ENCODE results near the gene XRCC4.

- TF ChIP-seq CTCF (IDR thresholded peaks at IDR 0.05; ENCODE audit: low read depth, low read length, missing input control) (no peak), FOXA1 (IDR thresholded peaks at IDR 0.05) (no peak), YY1 (IDR thresholded peaks at IDR 0.05) (no peak), RAD21 (IDR thresholded peaks at IDR 0.05) (no peak), JUND (IDR thresholded peaks at IDR 0.05) (no peak), EGR1 (IDR thresholded peaks at IDR 0.05; ENCODE audit: low read depth in 2 of 2) (no peak), TAF1 (conservative IDR thresholded peaks at IDR 0.05) (no peak)
- TF ChIP-seq, protein P1, sequence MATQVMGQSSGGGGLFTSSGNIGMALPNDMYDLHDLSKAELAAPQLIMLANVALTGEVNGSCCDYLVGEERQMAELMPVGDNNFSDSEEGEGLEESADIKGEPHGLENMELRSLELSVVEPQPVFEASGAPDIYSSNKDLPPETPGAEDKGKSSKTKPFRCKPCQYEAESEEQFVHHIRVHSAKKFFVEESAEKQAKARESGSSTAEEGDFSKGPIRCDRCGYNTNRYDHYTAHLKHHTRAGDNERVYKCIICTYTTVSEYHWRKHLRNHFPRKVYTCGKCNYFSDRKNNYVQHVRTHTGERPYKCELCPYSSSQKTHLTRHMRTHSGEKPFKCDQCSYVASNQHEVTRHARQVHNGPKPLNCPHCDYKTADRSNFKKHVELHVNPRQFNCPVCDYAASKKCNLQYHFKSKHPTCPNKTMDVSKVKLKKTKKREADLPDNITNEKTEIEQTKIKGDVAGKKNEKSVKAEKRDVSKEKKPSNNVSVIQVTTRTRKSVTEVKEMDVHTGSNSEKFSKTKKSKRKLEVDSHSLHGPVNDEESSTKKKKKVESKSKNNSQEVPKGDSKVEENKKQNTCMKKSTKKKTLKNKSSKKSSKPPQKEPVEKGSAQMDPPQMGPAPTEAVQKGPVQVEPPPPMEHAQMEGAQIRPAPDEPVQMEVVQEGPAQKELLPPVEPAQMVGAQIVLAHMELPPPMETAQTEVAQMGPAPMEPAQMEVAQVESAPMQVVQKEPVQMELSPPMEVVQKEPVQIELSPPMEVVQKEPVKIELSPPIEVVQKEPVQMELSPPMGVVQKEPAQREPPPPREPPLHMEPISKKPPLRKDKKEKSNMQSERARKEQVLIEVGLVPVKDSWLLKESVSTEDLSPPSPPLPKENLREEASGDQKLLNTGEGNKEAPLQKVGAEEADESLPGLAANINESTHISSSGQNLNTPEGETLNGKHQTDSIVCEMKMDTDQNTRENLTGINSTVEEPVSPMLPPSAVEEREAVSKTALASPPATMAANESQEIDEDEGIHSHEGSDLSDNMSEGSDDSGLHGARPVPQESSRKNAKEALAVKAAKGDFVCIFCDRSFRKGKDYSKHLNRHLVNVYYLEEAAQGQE (IDR thresholded peaks at IDR 0.05), result no peak
- TF ChIP-seq, protein P2, sequence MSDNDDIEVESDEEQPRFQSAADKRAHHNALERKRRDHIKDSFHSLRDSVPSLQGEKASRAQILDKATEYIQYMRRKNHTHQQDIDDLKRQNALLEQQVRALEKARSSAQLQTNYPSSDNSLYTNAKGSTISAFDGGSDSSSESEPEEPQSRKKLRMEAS (IDR thresholded peaks at IDR 0.05), result no peak
Observed at GRCh38 chr5:83313436-83313835, 236.1 kb downstream of the XRCC4 start.
